Stimulated activated CD4-positive, alpha-beta T cell treated with anti-CD3 and anti-CD28 coated beads, Interleukin-2, amount 100 ng/mL, for 24 hours (primary cell): ENCODE data around the gene TMEM239.
"Not testable (repeated sequence)": the region's sequence is repeated elsewhere in the genome, so short reads cannot be mapped to it uniquely, and the experiment has no call there.

Experiments used
- DNase-seq, 2 donors: peaks; one replicate each; pipeline ENCODE4 v3.0.0-alpha.2; 2020

The TMEM239 gene

GRCh38 chr20:2816030-2816582 is at the start of gene TMEM239:
TSS of gene TMEM239 (plus strand) at chr20:2816364. CDS start at chr20:2816555, 191 bp downstream.
- no peak for DNase-seq

- DNase-seq: no peak
Observed at GRCh38 chr20:2767768-2768631, 48.2 kb upstream of the TMEM239 start.

GRCh38 chr20:2768632-2769015 is 47.5 kb upstream of the TMEM239 start:
- no peak for DNase-seq

GRCh38 chr20:2770091-2770490 is 46.1 kb upstream of the TMEM239 start:
- not testable (repeated sequence) for DNase-seq

- DNase-seq: no peak
Observed at GRCh38 chr20:2771631-2772080, 44.5 kb upstream of the TMEM239 start.

GRCh38 chr20:2773812-2774211 is 42.4 kb upstream of the TMEM239 start:
- no peak for DNase-seq

- DNase-seq: no peak
Observed at GRCh38 chr20:2775139-2775538, 41.0 kb upstream of the TMEM239 start.

GRCh38 chr20:2778602-2779321 is 37.4 kb upstream of the TMEM239 start:
- no peak for DNase-seq

GRCh38 chr20:2780948-2781347 is 35.2 kb upstream of the TMEM239 start:
- no peak for DNase-seq

- DNase-seq: no peak
Observed at GRCh38 chr20:2783908-2784566, 32.1 kb upstream of the TMEM239 start.

- no peak for DNase-seq
Observed at GRCh38 chr20:2793471-2793870, 22.7 kb upstream of the TMEM239 start.

- DNase-seq: no peak
Observed at GRCh38 chr20:2794202-2794748, 21.9 kb upstream of the TMEM239 start.

GRCh38 chr20:2794866-2795447 is 21.2 kb upstream of the TMEM239 start:
- no peak for DNase-seq

- DNase-seq: no peak
Observed at GRCh38 chr20:2795451-2795850, 20.7 kb upstream of the TMEM239 start.

GRCh38 chr20:2796011-2796660 is 20.0 kb upstream of the TMEM239 start:
- no peak for DNase-seq

- DNase-seq: no peak
Observed at GRCh38 chr20:2797136-2797983, 18.8 kb upstream of the TMEM239 start.

GRCh38 chr20:2798095-2798805 is 17.9 kb upstream of the TMEM239 start:
- no peak for DNase-seq

- DNase-seq: no peak
Observed at GRCh38 chr20:2798814-2799213, 17.4 kb upstream of the TMEM239 start.

- DNase-seq: no peak
Observed at GRCh38 chr20:2799271-2799670, 16.9 kb upstream of the TMEM239 start.
